ENCODE measurements around the gene FCHSD2.

DNA sequence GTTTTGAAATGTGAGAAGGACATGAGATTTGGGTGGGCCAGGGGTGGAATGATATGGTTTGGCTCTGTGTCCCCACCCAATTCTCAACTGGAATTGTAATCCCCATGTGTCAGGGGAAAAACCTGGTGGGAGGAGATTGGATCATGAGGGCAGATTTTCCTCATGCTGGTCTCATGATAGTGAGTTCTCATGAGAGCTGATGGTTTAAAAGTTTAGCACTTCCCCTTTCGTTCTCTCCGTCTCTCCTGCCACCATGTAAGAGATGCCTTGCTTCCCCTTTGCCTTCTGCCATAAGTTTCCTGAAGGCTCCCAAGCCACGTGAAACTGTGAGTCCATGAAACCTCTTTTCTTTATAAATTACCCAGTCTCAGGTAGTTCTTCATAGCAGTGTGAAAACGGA lies 113.5 kb downstream of the FCHSD2 start:
- TF ChIP-seq, protein P1, sequence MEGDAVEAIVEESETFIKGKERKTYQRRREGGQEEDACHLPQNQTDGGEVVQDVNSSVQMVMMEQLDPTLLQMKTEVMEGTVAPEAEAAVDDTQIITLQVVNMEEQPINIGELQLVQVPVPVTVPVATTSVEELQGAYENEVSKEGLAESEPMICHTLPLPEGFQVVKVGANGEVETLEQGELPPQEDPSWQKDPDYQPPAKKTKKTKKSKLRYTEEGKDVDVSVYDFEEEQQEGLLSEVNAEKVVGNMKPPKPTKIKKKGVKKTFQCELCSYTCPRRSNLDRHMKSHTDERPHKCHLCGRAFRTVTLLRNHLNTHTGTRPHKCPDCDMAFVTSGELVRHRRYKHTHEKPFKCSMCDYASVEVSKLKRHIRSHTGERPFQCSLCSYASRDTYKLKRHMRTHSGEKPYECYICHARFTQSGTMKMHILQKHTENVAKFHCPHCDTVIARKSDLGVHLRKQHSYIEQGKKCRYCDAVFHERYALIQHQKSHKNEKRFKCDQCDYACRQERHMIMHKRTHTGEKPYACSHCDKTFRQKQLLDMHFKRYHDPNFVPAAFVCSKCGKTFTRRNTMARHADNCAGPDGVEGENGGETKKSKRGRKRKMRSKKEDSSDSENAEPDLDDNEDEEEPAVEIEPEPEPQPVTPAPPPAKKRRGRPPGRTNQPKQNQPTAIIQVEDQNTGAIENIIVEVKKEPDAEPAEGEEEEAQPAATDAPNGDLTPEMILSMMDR (IDR thresholded peaks at IDR 0.05) = no peak
- no peak for TF ChIP-seq POLR2A (IDR thresholded peaks at IDR 0.05)

All from lower leg skin (tissue), 3 donors.